Right lobe of liver (tissue), 6 donors: ENCODE results near the gene EPHB6. TPM values are rescaled to one million over a fixed set of nuclear protein-coding genes. Genes with fewer than 3 reads are reported as not detected.
A peak's percentile ranks its signal among the peaks of the same experiment; 100 is the strongest.

Source experiments
- ATAC-seq, 4 donors: fragments of 200-7000 bp; cut with Tn5 transposase; one replicate each; pipeline ENCODE4 v1.9.1; 2020; ENCODE audit warnings: mild to moderate bottlenecking in 4 of 4, moderate library complexity in 4 of 4
- DNase-seq, 3 donors: peaks; one replicate each; pipeline ENCODE4 v3.0.0-alpha.2; 2020
- H3K27ac ChIP-seq, 3 donors: fragments of 200-600 bp; one replicate each; pipeline ENCODE4 v1.8.0; 2022
- H3K27me3 ChIP-seq, 2 donors: fragments of 200-600 bp; one replicate each; pipeline ENCODE4 v1.8.0; 2022
- H3K36me3 ChIP-seq, 4 donors: fragments of 200-600 bp; sonication (generic) in 1 of 4; one replicate each; pipeline versions ENCODE4 v1.5.1 to v1.8.0; 2017 to 2022; ENCODE audit warnings: control low read depth in 1 of 4
- H3K4me1 ChIP-seq, 4 donors: fragments of 200-600 bp; sonication (generic) in 1 of 4; one replicate each; pipeline versions ENCODE4 v1.5.1 to v1.8.0; 2017 to 2022; ENCODE audit warnings: control low read depth in 1 of 4
- H3K4me3 ChIP-seq, 3 donors: fragments of 200-600 bp; one replicate each; pipeline ENCODE4 v1.8.0; 2022
- H3K9me3 ChIP-seq, 4 donors: fragments of 200-600 bp; sonication (generic) in 1 of 4; one replicate each; pipeline versions ENCODE4 v1.5.1 to v1.8.0; 2017 to 2022; ENCODE audit warnings: control low read depth in 1 of 4
- CTCF ChIP-seq, 4 donors: fragments of 200-600 bp in 3 of 4; fragments of 450-650 bp in 1 of 4; IDR thresholded peaks; one replicate each; pipeline versions ENCODE4 v1.5.1 to v1.8.0; 2016 to 2022; ENCODE audit warnings: antibody characterized with exemption in 4 of 4, mild to moderate bottlenecking in 2 of 4
- POLR2A ChIP-seq: fragments of 450-650 bp; IDR thresholded peaks from one replicate; pipeline ENCODE4 v1.6.1; 2017; ENCODE audit warnings: antibody characterized with exemption, mild to moderate bottlenecking
- WGBS: methylation state at CpG from one replicate; pipeline ENCODE4 v1.1.6; 2018; ENCODE audit warnings: low coverage, low lambda C conversion rate; ENCODE audit not compliant: insufficient coverage; ENCODE audit errors: missing lambda C conversion rate; 5-methylcytosine and 5-hydroxymethylcytosine counted together
- intact Hi-C, 2 donors: fragments of 100-400 bp; cut with DNase I; formaldehyde crosslinking; loops; one replicate each; pipeline versions ENCODE4 v1.11.2 to v1.14.1; 2022
- total RNA-seq, 6 experiments: library from RNA; depleted of rRNA in 2 of 6; stranded (reverse); fragments of >200 nt in 2 of 6; fragmentation: NEBNext Ultra II Directional in 3 of 6; extraction: Animal tissue kit (Norgen Biotek cat#: 25700) in 3 of 6; gene quantifications; one replicate each; pipeline versions ENCODE4 v1.1.0 to v1.2.4, GENCODE V29; 2016 to 2023
- donor health status: DM: no; HTN: yes; CAD: no.
- donor health status: DM: no; HTN: no; CAD: no.
- donor health status: DM: no; HTN: no; CAD: no.
- donor health status: DM: no; HTN: yes; CAD: no.
- donor health status: DM: no; HTN: yes; CAD: no.

The EPHB6 gene
- total RNA-seq, 6 experiments from 2014 or later, result 1.5 to 6.1 (median 3.2) TPM

- Histone ChIP-seq H3K27ac (no peak overlapping the region), H3K4me3 (no peak overlapping the region), H3K9me3 (no peaks in the 10 kb centered on the region), H3K27me3 (no peaks in the 10 kb centered on the region), H3K4me1 (peaks cover 0 to 9% (median 3%) of the 10 kb centered on the region in 4 donors), H3K36me3 (no peaks in the 10 kb centered on the region)
- intact Hi-C loops, result no loop called here
- no peak for TF ChIP-seq CTCF (IDR thresholded peaks at IDR 0.05)
- no peak for TF ChIP-seq POLR2A
- ATAC-seq, result no peak
- 68% methylated on average over 4 of the region's 4 CpGs for WGBS
- DNase-seq, result no peak
Measured at GRCh38 chr7:142851269-142851668, 3.6 kb upstream of the EPHB6 start.

- DNase-seq, result no peak
- H3K4me3 ChIP-seq, result no peak overlapping the region
- H3K27ac ChIP-seq, result no peak overlapping the region
- H3K9me3 ChIP-seq, result no peaks in the 10 kb centered on the region
- no peak for TF ChIP-seq POLR2A
- H3K27me3 ChIP-seq, result no peaks in the 10 kb centered on the region
- ATAC-seq, result no peak
- peaks cover 0 to 9% (median 3%) of the 10 kb centered on the region in 4 donors for H3K4me1 ChIP-seq
- no peaks in the 10 kb centered on the region for H3K36me3 ChIP-seq
- intact Hi-C loops, result no loop called here
Measured at GRCh38 chr7:142851919-142852318, 3.0 kb upstream of the EPHB6 start.

GRCh38 chr7:142853739-142854371, 1.0 kb upstream of the EPHB6 start:
- H3K27ac ChIP-seq, result peak overlapping the region in 2 of 3 donors; percentile 41 to 43

GRCh38 chr7:142855114-142855743, 353 bp downstream of the EPHB6 start:
- Histone ChIP-seq H3K27me3 (no peaks in the 10 kb centered on the region), H3K9me3 (no peaks in the 10 kb centered on the region), H3K4me1 (peaks cover 0 to 9% (median 3%) of the 10 kb centered on the region in 4 donors), H3K36me3 (no peaks in the 10 kb centered on the region), H3K4me3 (peak overlapping the region; percentile 56 to 81 (median 76)), H3K27ac (no peak overlapping the region)
- no peak for TF ChIP-seq CTCF (IDR thresholded peaks at IDR 0.05)
- no peak for TF ChIP-seq POLR2A
- ATAC-seq, result peak in 3 of 4 donors; percentile 1 to 7 (median 1)
- DNase-seq, result no peak
- no CpG with 5 or more reads among the region's 43 CpGs for WGBS
- intact Hi-C loops, result no loop called here

More at GRCh38 chr7:142853739-142854371, 1.0 kb upstream of the EPHB6 start:
- ATAC-seq (peak; percentile 74 to 78 (median 75)), DNase-seq (peak; percentile 70 to 80 (median 72))
- no peaks in the 10 kb centered on the region for H3K36me3 ChIP-seq
- peaks cover 0 to 9% (median 3%) of the 10 kb centered on the region in 4 donors for H3K4me1 ChIP-seq
- peak overlapping the region; percentile 56 to 81 (median 76) for H3K4me3 ChIP-seq
- no peaks in the 10 kb centered on the region for H3K9me3 ChIP-seq
- peak; percentile 78 to 86 (median 80) for TF ChIP-seq CTCF (IDR thresholded peaks at IDR 0.05)
- TF ChIP-seq POLR2A, result no peak
- 0% methylated on average over 18 of the region's 23 CpGs for WGBS
- intact Hi-C loops, result no loop called here
- H3K27me3 ChIP-seq, result no peaks in the 10 kb centered on the region
